ENCODE data around the gene REG4. TPM values are rescaled to one million over a fixed set of nuclear protein-coding genes. Genes with fewer than 3 reads are reported as not detected.

REG4 gene
- total and polyA plus RNA-seq, 10 of the 15 experiments (the other 5 are each of a cell fraction or from before 2014, with no cell fraction given), result not detected

- ChIA-PET RAD21 (ENCODE audit: unreplicated experiment) (no interaction called here), SMC1A (ENCODE audit: uncharacterized antibody, unreplicated experiment) (interaction anchor here (0.9 to 1.5 kb wide), 2 partner anchors 14 to 64 kb away, joined by 3 to 4 read pairs; no protein-coding TSS in a partner anchor), POLR2A (no interaction called here), CTCF (interaction anchor here (0.8 to 2.5 kb wide), 12 partner anchors 9 to 223 kb away, joined by 3 to 13 read pairs (median 5); partner anchors contain the start of gene HMGCS2)
- no peaks in the 10 kb centered on the region for H4K20me1 ChIP-seq (ENCODE audit: control insufficient read depth, insufficient read depth)
- in situ Hi-C loops (cut with MboI) (no loop called here), intact Hi-C loops (cut with micrococcal nuclease; ENCODE audit: unreplicated experiment) (no loop called here)
- H3K27me3 ChIP-seq (replicated peaks in 1 of 2; ENCODE audit: control insufficient read depth in 2 of 2, insufficient read depth in 2 of 2, low read length in 1 of 2), result peaks cover 0 to 2% of the 10 kb centered on the region in 2 experiments; a peak in 2 of 4 replicates
- no peak for FAIRE-seq
- 0% methylated on average over 1 of the region's 1 CpG for WGBS (ENCODE audit: insufficient coverage, insufficient replicate concordance, low lambda C conversion rate, missing lambda C conversion rate)
- no TSS peak for BruUV-seq (replicated peaks)
- ATAC-seq, result no peak
- H3K9ac ChIP-seq (ENCODE audit: control insufficient read depth, insufficient read depth, low read length), result no peak overlapping the region
- no peak for DNase-seq (ENCODE audit: low read depth, low spot score)
- no peak overlapping the region for H3K4me2 ChIP-seq (ENCODE audit: control insufficient read depth, insufficient read depth)
- no peaks in the 10 kb centered on the region for H3K36me3 ChIP-seq (ENCODE audit: control insufficient read depth in 2 of 2, insufficient read depth in 2 of 2, low read length in 1 of 2)
- H3K9me3 ChIP-seq (replicated peaks; ENCODE audit: control insufficient read depth, insufficient read depth, low read length), result no peaks in the 10 kb centered on the region
- H3K79me2 ChIP-seq (ENCODE audit: control insufficient read depth, insufficient read depth, low read length), result no peaks in the 10 kb centered on the region
- H3K4me1 ChIP-seq (ENCODE audit: control insufficient read depth, insufficient read depth, low read length), result no peaks in the 10 kb centered on the region
- H2AFZ ChIP-seq (ENCODE audit: control insufficient read depth, low read depth, low read length), result no peak overlapping the region
- no peak overlapping the region for H3K27ac ChIP-seq (ENCODE audit: control insufficient read depth, insufficient read depth)
- H3K4me3 ChIP-seq, result no peak overlapping the region
- TF ChIP-seq CHD1 (IDR thresholded peaks at IDR 0.05; ENCODE audit: low read depth, low read length) (no peak), ZSCAN29 (IDR thresholded peaks at IDR 0.05) (no peak), CEBPZ (IDR thresholded peaks at IDR 0.05; ENCODE audit: low read depth, low read length) (no peak), PML (IDR thresholded peaks at IDR 0.05; ENCODE audit: low read length) (no peak), PRDM15 (CRISPR knock-in tag; IDR thresholded peaks at IDR 0.05) (no peak), REST (IDR thresholded peaks at IDR 0.05; ENCODE audit: low read depth, low read length) (no peak), IKZF1 (conservative IDR thresholded peaks at IDR 0.05) (no peak)
- TF ChIP-seq, protein P1, sequence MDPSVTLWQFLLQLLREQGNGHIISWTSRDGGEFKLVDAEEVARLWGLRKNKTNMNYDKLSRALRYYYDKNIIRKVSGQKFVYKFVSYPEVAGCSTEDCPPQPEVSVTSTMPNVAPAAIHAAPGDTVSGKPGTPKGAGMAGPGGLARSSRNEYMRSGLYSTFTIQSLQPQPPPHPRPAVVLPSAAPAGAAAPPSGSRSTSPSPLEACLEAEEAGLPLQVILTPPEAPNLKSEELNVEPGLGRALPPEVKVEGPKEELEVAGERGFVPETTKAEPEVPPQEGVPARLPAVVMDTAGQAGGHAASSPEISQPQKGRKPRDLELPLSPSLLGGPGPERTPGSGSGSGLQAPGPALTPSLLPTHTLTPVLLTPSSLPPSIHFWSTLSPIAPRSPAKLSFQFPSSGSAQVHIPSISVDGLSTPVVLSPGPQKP (IDR thresholded peaks at IDR 0.05; ENCODE audit: low read depth, low read length), result no peak
- TF ChIP-seq, protein P2, sequence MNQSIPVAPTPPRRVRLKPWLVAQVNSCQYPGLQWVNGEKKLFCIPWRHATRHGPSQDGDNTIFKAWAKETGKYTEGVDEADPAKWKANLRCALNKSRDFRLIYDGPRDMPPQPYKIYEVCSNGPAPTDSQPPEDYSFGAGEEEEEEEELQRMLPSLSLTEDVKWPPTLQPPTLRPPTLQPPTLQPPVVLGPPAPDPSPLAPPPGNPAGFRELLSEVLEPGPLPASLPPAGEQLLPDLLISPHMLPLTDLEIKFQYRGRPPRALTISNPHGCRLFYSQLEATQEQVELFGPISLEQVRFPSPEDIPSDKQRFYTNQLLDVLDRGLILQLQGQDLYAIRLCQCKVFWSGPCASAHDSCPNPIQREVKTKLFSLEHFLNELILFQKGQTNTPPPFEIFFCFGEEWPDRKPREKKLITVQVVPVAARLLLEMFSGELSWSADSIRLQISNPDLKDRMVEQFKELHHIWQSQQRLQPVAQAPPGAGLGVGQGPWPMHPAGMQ (IDR thresholded peaks at IDR 0.05; ENCODE audit: borderline replicate concordance), result no peak
Observed at GRCh38 chr1:119745034-119745433, 66.2 kb downstream of the REG4 start.

All from GM12878 (cell line).